ENCODE results near the gene TBC1D32.

TBC1D32 gene

GRCh38 chr6:121188356-121188755 lies 145.9 kb downstream of the TBC1D32 start:
- TF ChIP-seq, protein P1, sequence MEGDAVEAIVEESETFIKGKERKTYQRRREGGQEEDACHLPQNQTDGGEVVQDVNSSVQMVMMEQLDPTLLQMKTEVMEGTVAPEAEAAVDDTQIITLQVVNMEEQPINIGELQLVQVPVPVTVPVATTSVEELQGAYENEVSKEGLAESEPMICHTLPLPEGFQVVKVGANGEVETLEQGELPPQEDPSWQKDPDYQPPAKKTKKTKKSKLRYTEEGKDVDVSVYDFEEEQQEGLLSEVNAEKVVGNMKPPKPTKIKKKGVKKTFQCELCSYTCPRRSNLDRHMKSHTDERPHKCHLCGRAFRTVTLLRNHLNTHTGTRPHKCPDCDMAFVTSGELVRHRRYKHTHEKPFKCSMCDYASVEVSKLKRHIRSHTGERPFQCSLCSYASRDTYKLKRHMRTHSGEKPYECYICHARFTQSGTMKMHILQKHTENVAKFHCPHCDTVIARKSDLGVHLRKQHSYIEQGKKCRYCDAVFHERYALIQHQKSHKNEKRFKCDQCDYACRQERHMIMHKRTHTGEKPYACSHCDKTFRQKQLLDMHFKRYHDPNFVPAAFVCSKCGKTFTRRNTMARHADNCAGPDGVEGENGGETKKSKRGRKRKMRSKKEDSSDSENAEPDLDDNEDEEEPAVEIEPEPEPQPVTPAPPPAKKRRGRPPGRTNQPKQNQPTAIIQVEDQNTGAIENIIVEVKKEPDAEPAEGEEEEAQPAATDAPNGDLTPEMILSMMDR (IDR thresholded peaks at IDR 0.05) = no peak

DNA sequence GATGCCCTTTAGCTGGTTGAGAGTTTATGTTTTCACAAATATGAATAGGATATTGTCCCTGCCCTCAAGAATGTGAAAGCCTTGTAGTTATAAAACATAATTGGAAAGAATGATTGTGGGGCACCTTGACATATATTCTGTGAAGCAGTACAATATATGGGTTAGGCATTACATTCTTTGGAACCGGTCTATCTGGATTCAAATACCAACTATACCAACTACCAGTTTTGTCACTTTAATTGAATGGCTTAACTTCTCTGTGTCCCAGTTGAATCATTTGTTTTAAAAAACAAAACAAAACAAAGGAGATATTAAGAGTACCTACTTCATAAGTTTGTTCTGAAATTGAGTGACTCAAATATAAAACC lies 146.5 kb downstream of the TBC1D32 start:
- TF ChIP-seq, protein P1 (IDR thresholded peaks at IDR 0.05) = no peak

GRCh38 chr6:121187200-121187832 lies 147.0 kb downstream of the TBC1D32 start:
- TF ChIP-seq, protein P1 (IDR thresholded peaks at IDR 0.05) = no peak

- TF ChIP-seq, protein P1 (IDR thresholded peaks at IDR 0.05) = no peak
Observed at GRCh38 chr6:121183742-121184141, 150.5 kb downstream of the TBC1D32 start.

GRCh38 chr6:121175827-121176226 lies 158.5 kb downstream of the TBC1D32 start:
- TF ChIP-seq, protein P1 (IDR thresholded peaks at IDR 0.05) = no peak

DNA sequence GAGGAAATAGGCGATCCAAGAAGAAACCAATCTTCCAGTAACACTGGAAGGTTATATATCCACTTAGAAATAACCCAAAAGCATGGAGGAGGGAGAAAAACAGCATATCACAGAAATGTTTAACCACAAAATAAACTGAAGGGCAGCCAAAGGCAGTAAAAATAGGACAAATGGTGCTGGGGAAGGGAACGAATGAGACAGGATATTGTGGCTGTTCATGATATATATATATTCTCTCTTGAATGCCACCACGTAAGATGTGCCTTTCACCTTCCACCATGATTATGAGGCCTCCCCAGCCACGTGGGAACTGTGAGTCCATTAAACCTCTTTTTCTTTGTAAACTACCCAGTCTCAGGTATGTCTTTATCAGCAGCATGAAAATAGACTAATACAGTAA lies 162.4 kb downstream of the TBC1D32 start:
- TF ChIP-seq, protein P1 (IDR thresholded peaks at IDR 0.05) = no peak

DNA sequence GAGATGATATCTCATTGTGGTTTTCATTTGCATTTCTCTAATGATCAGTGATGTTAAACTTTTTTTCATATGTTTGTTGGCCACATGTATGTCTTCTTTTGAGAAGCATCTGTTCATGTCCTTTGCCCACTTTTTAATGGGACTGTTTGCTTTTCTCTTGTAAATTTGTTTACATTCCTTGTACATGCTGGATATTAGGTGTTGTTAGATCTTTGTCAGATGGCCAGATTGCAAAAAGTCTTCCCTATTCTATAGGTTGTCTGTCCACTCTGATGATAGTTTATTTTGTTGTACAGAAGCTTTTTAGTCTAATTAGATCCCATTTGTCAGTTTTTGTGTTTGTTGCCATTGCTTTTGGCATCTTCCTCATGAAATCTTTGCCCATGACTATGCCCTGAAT lies 172.4 kb downstream of the TBC1D32 start:
- TF ChIP-seq, protein P1 (IDR thresholded peaks at IDR 0.05) = no peak

- TF ChIP-seq, protein P1 (IDR thresholded peaks at IDR 0.05) = no peak
Observed at GRCh38 chr6:121160276-121160675, 174.0 kb downstream of the TBC1D32 start.

All from LNCAP (cell line).